CD4-positive, alpha-beta T cell (primary cell): Measurements from ENCODE around the gene MMP23B. TPM values are rescaled to one million over a fixed set of nuclear protein-coding genes. Genes with fewer than 3 reads are reported as not detected.

Experiments
- ATAC-seq: fragments of 200-7000 bp; cut with Tn5 transposase; one replicate; pipeline ENCODE4 v1.10.0; 2022; ENCODE audit warnings: mild to moderate bottlenecking; ENCODE audit not compliant: poor library complexity
- CTCF ChIA-PET: fragments of 350-600 bp; sonication (Branson Sonifier 250); formaldehyde crosslinking; loops from one replicate; lab custom pipeline; 2021; ENCODE audit warnings: antibody characterized with exemption, inconsistent platforms; lab: Charles Lee
- POLR2A ChIA-PET: fragments of 350-600 bp; sonication (Branson Sonifier 250); formaldehyde crosslinking; loops from one replicate; lab custom pipeline; 2021; ENCODE audit warnings: antibody characterized with exemption, inconsistent platforms; lab: Charles Lee
- DNase-seq, 14 experiments: peaks; one replicate each; pipeline ENCODE4 v3.0.0-alpha.2; 2013 to 2020; ENCODE audit warnings: mixed read lengths in 2 of 14
- H3K27ac ChIP-seq, 2 donors: one replicate each; pipeline versions ENCODE4 v1.5.1 to v1.7.0; 2013; ENCODE audit warnings: low read length in 2 of 2, low read depth in 1 of 2, mild to moderate bottlenecking in 1 of 2
- H3K27me3 ChIP-seq, 2 experiments: 1 replicate in 1 of 2; 2 replicates in 1 of 2; pipeline versions ENCODE4 v1.6.1 to v1.7.0; 2013; ENCODE audit warnings: low read length in 2 of 2, control low read depth in 1 of 2, mild to moderate bottlenecking in 1 of 2, moderate library complexity in 1 of 2; ENCODE audit not compliant: insufficient read depth in 2 of 2, control insufficient read depth in 1 of 2
- H3K36me3 ChIP-seq: one replicate; pipeline ENCODE4 v1.6.1; 2013; ENCODE audit warnings: low read length, control low read depth; ENCODE audit not compliant: insufficient read depth
- H3K4me1 ChIP-seq: one replicate; pipeline ENCODE4 v1.6.1; 2013; ENCODE audit warnings: low read length, control low read depth; ENCODE audit not compliant: insufficient read depth
- H3K4me3 ChIP-seq: one replicate; pipeline ENCODE4 v1.5.1; 2013; ENCODE audit warnings: mild to moderate bottlenecking, low read length, moderate library complexity
- H3K9me3 ChIP-seq, 2 experiments: 1 replicate in 1 of 2; 2 replicates in 1 of 2; pipeline versions ENCODE4 v1.6.1 to v1.7.0; 2013; ENCODE audit warnings: low read length in 2 of 2, mild to moderate bottlenecking in 2 of 2, control low read depth in 1 of 2, moderate library complexity in 1 of 2; ENCODE audit not compliant: control insufficient read depth in 1 of 2, insufficient read depth in 1 of 2
- H3K27ac Mint-ChIP-seq: one replicate; pipeline ENCODE4 v1.8.0; 2020; ENCODE audit warnings: mixed read lengths
- H3K27me3 Mint-ChIP-seq: one replicate; pipeline ENCODE4 v1.8.0; 2021; ENCODE audit warnings: mixed read lengths
- H3K36me3 Mint-ChIP-seq: one replicate; pipeline ENCODE4 v1.8.0; 2021; ENCODE audit warnings: low read depth, mixed read lengths
- H3K4me1 Mint-ChIP-seq: one replicate; pipeline ENCODE4 v1.8.0; 2021; ENCODE audit warnings: low read depth, mixed read lengths
- H3K4me3 Mint-ChIP-seq: one replicate; pipeline ENCODE4 v1.8.0; 2020; ENCODE audit warnings: mild to moderate bottlenecking, mixed read lengths
- H3K9me3 Mint-ChIP-seq: one replicate; pipeline ENCODE4 v1.8.0; 2020; ENCODE audit warnings: mixed read lengths
- intact Hi-C, 2 experiments: fragments of 100-400 bp; cut with DNase I in 1 of 2; cut with micrococcal nuclease in 1 of 2; formaldehyde crosslinking; loops; one replicate each; pipeline versions ENCODE4 v1.15.1 to v1.9.0; 2023 to 2025; cut with DNase I, micrococcal nuclease
- total RNA-seq, 174 experiments: library from RNA in 2 of 174; stranded (reverse) in 2 of 174; gene quantifications; one replicate each; pipeline ENCODE4 v1.2.3 and lab custom pipeline; 2021 to 2026
- TF ChIP-seq, protein P1 (sequence below): fragments of 200-600 bp; IDR thresholded peaks from one replicate; pipeline ENCODE4 v1.8.0; 2022; ENCODE audit warnings: antibody characterized with exemption, mild to moderate bottlenecking

The MMP23B gene
- total RNA-seq, 2 experiments from 2014 or later, result 3.0 to 3.7 TPM

DNA sequence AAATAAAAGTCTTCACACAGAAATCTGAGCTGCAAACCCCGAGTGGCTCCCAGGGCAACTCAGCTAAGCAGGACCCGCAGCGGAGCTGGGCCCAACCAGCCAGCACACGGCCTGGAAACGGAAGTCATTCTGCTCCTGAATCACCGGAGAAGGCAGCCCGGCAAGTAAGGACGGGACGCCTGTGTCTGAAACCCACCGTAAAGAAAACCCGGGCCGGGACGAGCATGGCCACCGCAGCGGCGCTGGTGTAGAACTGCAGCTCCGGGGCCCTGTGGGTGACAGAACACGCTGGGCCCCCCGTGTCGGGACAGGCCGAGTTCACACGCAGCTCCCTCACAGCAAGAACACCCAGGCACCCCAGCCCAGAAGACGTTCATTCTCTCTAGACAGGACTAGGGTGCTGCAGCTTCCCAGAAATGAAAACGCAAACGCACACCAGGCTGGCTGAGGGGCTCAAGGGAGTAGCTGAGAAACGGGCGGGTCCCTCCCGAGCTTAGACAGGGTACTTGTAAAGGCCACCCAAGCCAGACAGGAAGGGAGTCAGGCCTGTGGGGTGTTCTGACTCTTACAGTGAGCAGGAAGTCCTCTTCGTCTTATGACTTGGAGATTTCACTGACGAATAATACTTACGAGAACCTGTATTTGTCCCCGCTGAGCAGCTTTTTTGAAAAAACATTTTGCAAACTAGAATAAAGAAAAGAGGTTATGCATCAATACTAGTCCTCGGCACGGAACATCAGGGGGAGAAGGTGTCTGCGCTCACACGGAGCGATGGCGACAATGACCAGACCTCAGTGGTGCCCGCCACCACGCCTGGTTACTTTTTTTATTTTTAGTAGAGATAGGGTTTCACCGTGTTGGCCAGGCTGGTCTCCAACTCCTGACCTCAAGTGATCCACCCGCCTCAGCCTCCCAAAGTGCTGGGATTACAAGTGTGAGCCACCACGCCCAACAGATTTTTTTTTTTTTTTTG is 37.8 kb downstream of the MMP23B start:
- no peaks in the 10 kb centered on the region for H3K27me3 Mint-ChIP-seq
- Histone ChIP-seq H3K4me3 (no peak overlapping the region), H3K27me3 (no peaks in the 10 kb centered on the region), H3K36me3 (peaks cover 66% of the 10 kb centered on the region), H3K9me3 (no peaks in the 10 kb centered on the region), H3K27ac (no peak overlapping the region), H3K4me1 (no peaks in the 10 kb centered on the region)
- peaks cover 35% of the 10 kb centered on the region for H3K36me3 Mint-ChIP-seq
- ATAC-seq (no peak), DNase-seq (no peak)
- no peaks in the 10 kb centered on the region for H3K9me3 Mint-ChIP-seq
- intact Hi-C loops, result no loop called here
- H3K27ac Mint-ChIP-seq, result no peak overlapping the region
- no peaks in the 10 kb centered on the region for H3K4me1 Mint-ChIP-seq
- H3K4me3 Mint-ChIP-seq, result no peak overlapping the region
- POLR2A ChIA-PET, result interaction anchor here (1.1 kb wide), 1 partner anchor 115 kb away, joined by 3 read pairs; no protein-coding TSS in a partner anchor
- CTCF ChIA-PET, result interaction anchor here (0.6 to 1.4 kb wide), 2 partner anchors 9 to 568 kb away, joined by 3 to 4 read pairs; no protein-coding TSS in a partner anchor
- TF ChIP-seq, protein P1, sequence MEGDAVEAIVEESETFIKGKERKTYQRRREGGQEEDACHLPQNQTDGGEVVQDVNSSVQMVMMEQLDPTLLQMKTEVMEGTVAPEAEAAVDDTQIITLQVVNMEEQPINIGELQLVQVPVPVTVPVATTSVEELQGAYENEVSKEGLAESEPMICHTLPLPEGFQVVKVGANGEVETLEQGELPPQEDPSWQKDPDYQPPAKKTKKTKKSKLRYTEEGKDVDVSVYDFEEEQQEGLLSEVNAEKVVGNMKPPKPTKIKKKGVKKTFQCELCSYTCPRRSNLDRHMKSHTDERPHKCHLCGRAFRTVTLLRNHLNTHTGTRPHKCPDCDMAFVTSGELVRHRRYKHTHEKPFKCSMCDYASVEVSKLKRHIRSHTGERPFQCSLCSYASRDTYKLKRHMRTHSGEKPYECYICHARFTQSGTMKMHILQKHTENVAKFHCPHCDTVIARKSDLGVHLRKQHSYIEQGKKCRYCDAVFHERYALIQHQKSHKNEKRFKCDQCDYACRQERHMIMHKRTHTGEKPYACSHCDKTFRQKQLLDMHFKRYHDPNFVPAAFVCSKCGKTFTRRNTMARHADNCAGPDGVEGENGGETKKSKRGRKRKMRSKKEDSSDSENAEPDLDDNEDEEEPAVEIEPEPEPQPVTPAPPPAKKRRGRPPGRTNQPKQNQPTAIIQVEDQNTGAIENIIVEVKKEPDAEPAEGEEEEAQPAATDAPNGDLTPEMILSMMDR, result no peak

DNA sequence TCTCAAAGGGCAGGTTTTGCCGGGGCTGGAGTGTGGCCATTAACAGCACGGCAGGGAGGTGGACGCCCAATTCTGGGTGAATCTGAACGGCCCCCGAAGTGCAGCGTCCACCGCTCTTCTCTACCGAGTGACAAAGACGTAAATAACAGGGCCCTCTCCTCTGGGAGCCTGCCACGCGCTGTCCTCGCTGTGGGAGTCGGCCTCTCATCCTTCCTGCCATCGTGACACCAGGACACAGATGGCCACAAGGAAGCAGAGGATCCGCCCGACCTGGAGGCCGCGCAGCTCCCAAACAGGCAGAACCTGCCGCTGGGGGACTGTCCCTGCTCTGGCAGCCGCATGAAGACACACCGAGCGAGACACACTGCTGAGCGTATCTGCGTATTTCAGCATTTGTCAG is 38.9 kb downstream of the MMP23B start:
- Histone ChIP-seq H3K36me3 (peaks cover 56% of the 10 kb centered on the region), H3K4me3 (no peak overlapping the region), H3K4me1 (no peaks in the 10 kb centered on the region), H3K27me3 (no peaks in the 10 kb centered on the region), H3K27ac (no peak overlapping the region), H3K9me3 (no peaks in the 10 kb centered on the region)
- no peaks in the 10 kb centered on the region for H3K4me1 Mint-ChIP-seq
- no peaks in the 10 kb centered on the region for H3K9me3 Mint-ChIP-seq
- no peak overlapping the region for H3K4me3 Mint-ChIP-seq
- TF ChIP-seq, protein P1, result no peak
- intact Hi-C loops, result no loop called here
- DNase-seq, result no peak
- H3K27ac Mint-ChIP-seq, result no peak overlapping the region
- ChIA-PET CTCF (no interaction called here), POLR2A (no interaction called here)
- no peaks in the 10 kb centered on the region for H3K27me3 Mint-ChIP-seq
- H3K36me3 Mint-ChIP-seq, result peaks cover 35% of the 10 kb centered on the region
- no peak for ATAC-seq

DNA sequence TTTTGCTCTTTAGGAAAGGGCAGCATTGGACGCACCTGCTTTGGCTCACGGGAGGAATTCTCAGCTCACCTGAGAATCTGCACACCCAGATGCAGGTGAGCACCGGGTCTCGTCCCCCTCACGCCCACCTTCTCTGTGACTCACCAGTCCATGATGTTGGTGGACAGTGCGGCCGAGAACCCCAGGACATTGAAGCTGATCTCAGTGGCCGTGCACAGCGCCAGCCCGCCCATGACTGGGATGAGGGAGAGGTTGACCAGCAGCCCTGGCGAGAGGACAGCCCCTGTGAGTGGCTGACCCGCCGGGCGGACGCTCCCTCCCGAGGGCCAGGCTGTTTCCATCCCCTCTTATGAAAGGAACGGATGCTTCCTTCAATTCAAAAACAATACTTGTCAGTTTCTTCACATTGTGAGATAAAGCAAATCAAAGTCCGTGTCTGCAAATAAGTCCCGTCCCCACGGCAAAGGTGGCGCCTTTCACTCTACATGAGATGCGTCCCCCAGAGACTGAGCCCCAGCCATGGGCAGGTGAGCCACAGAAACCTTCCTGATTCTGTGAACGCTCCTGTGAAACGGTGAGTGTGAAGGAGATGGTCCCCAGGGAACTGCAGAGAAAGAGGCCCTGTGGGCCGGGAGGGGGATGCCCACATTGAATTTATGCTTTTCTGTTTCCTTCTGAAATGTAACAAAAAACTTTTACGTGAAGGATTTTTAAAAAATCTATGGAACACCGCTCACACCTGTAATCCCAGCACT is 39.6 kb downstream of the MMP23B start:
- H3K9me3 Mint-ChIP-seq, result no peaks in the 10 kb centered on the region
- no peaks in the 10 kb centered on the region for H3K9me3 ChIP-seq
- peaks cover 30% of the 10 kb centered on the region for H3K36me3 Mint-ChIP-seq
- no peaks in the 10 kb centered on the region for H3K27me3 Mint-ChIP-seq
- H3K36me3 ChIP-seq, result peaks cover 49% of the 10 kb centered on the region
- H3K27ac Mint-ChIP-seq, result no peak overlapping the region
- DNase-seq (no peak), ATAC-seq (no peak)
- H3K4me3 Mint-ChIP-seq, result no peak overlapping the region
- POLR2A ChIA-PET, result no interaction called here
- no peaks in the 10 kb centered on the region for H3K27me3 ChIP-seq
- H3K27ac ChIP-seq, result no peak overlapping the region
- CTCF ChIA-PET, result no interaction called here
- intact Hi-C loops, result no loop called here
- TF ChIP-seq, protein P1, result no peak
- H3K4me3 ChIP-seq, result no peak overlapping the region
- no peaks in the 10 kb centered on the region for H3K4me1 ChIP-seq
- no peaks in the 10 kb centered on the region for H3K4me1 Mint-ChIP-seq
